Testis (tissue), 2 donors: ENCODE data around the gene AQP6.

ENCODE experiments used
- POLR2A ChIP-seq: fragments of 450-650 bp; IDR thresholded peaks from one replicate; pipeline ENCODE4 v1.6.1; 2017; ENCODE audit warnings: antibody characterized with exemption, mild to moderate bottlenecking, moderate library complexity
- TF ChIP-seq, protein P1 (sequence below), 3 experiments: fragments of 450-650 bp in 2 of 3; fragments of 200-600 bp in 1 of 3; sonication (generic) in 1 of 3; IDR thresholded peaks; one replicate each; pipeline ENCODE4 v1.5.1; 2016 to 2019; ENCODE audit warnings: antibody characterized with exemption in 3 of 3, mild to moderate bottlenecking in 2 of 3, moderate library complexity in 1 of 3

GRCh38 chr12:49952391-49953055 lies 20.2 kb upstream of the AQP6 start:
- TF ChIP-seq, protein P1, sequence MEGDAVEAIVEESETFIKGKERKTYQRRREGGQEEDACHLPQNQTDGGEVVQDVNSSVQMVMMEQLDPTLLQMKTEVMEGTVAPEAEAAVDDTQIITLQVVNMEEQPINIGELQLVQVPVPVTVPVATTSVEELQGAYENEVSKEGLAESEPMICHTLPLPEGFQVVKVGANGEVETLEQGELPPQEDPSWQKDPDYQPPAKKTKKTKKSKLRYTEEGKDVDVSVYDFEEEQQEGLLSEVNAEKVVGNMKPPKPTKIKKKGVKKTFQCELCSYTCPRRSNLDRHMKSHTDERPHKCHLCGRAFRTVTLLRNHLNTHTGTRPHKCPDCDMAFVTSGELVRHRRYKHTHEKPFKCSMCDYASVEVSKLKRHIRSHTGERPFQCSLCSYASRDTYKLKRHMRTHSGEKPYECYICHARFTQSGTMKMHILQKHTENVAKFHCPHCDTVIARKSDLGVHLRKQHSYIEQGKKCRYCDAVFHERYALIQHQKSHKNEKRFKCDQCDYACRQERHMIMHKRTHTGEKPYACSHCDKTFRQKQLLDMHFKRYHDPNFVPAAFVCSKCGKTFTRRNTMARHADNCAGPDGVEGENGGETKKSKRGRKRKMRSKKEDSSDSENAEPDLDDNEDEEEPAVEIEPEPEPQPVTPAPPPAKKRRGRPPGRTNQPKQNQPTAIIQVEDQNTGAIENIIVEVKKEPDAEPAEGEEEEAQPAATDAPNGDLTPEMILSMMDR (IDR thresholded peaks at IDR 0.05), result no peak
- no peak for TF ChIP-seq POLR2A
